GDM1 (cell line): ENCODE results near the gene SPATA16.
"Not testable (repeated sequence)": the region's sequence is repeated elsewhere in the genome, so short reads cannot be mapped to it uniquely, and the experiment has no call there.

Experiments
- DNase-seq: peaks from one replicate; lab custom pipeline; 2025; lab: John Stamatoyannopoulos, UW

The SPATA16 gene

GRCh38 chr3:173058229-173058628 lies 82.8 kb downstream of the SPATA16 start:
- DNase-seq: no peak

- DNase-seq: no peak
Observed at GRCh38 chr3:173055228-173055933, 85.7 kb downstream of the SPATA16 start.

- no peak for DNase-seq
Observed at GRCh38 chr3:173049360-173049759, 91.7 kb downstream of the SPATA16 start.

- no peak for DNase-seq
Observed at GRCh38 chr3:173045770-173046382, 95.2 kb downstream of the SPATA16 start.

- DNase-seq: no peak
Observed at GRCh38 chr3:173044998-173045397, 96.0 kb downstream of the SPATA16 start.

GRCh38 chr3:173043757-173044156 lies 97.3 kb downstream of the SPATA16 start:
- DNase-seq: no peak

- no peak for DNase-seq
Observed at GRCh38 chr3:173038484-173038871, 102.6 kb downstream of the SPATA16 start.

GRCh38 chr3:173037840-173038483 lies 103.1 kb downstream of the SPATA16 start:
- DNase-seq: no peak

GRCh38 chr3:173030273-173030672 lies 110.8 kb downstream of the SPATA16 start:
- no peak for DNase-seq

- DNase-seq: no peak
Observed at GRCh38 chr3:173028351-173028750, 112.7 kb downstream of the SPATA16 start.

GRCh38 chr3:173027429-173027828 lies 113.6 kb downstream of the SPATA16 start:
- DNase-seq: no peak

GRCh38 chr3:173025941-173026340 lies 115.1 kb downstream of the SPATA16 start:
- DNase-seq: no peak

GRCh38 chr3:173021547-173022185 lies 119.4 kb downstream of the SPATA16 start:
- DNase-seq: no peak

- DNase-seq: not testable (repeated sequence)
Observed at GRCh38 chr3:173020128-173020527, 120.9 kb downstream of the SPATA16 start.

GRCh38 chr3:173019378-173019777 lies 121.7 kb downstream of the SPATA16 start:
- no peak for DNase-seq

GRCh38 chr3:173018758-173019157 lies 122.3 kb downstream of the SPATA16 start:
- DNase-seq: no peak

GRCh38 chr3:173013219-173013832 lies 127.7 kb downstream of the SPATA16 start:
- DNase-seq: no peak

- DNase-seq: no peak
Observed at GRCh38 chr3:173009410-173009809, 131.6 kb downstream of the SPATA16 start.

GRCh38 chr3:173008978-173009377 lies 132.1 kb downstream of the SPATA16 start:
- no peak for DNase-seq

GRCh38 chr3:173007079-173007723 lies 133.8 kb downstream of the SPATA16 start:
- DNase-seq: no peak

- no peak for DNase-seq
Observed at GRCh38 chr3:173006006-173006405, 135.0 kb downstream of the SPATA16 start.

GRCh38 chr3:173004681-173005080 lies 136.4 kb downstream of the SPATA16 start:
- no peak for DNase-seq
